IMR-90 (cell line): ENCODE measurements around the gene GPR107. TPM values are rescaled to one million over a fixed set of nuclear protein-coding genes. Genes with fewer than 3 reads are reported as not detected.

Source experiments
- ATAC-seq: fragments of 200-7000 bp; cut with Tn5 transposase; 2 replicates; pipeline ENCODE4 v1.9.1; 2020; ENCODE audit warnings: low read depth, mild to moderate bottlenecking, moderate library complexity
- BruUV-seq: library from RNA; stranded (reverse); fragments of 400-500 nt; replicated peaks from 2 replicates; lab custom pipeline; 2021; lab: Mats Ljungman, UMichigan
- CTCF ChIA-PET: fragments of 300-600 bp; formaldehyde crosslinking; extraction: SDS; loops from one replicate; lab custom pipeline; 2021; ENCODE audit warnings: antibody characterized with exemption; lab: Yijun Ruan, JAX
- POLR2A ChIA-PET: fragments of 300-600 bp; sonication (Branson Sonifier 250); formaldehyde crosslinking; loops from one replicate; lab custom pipeline; 2022; ENCODE audit warnings: antibody characterized with exemption; ENCODE audit not compliant: unreplicated experiment; lab: Charles Lee
- DNase-seq: peaks from one replicate; pipeline ENCODE4 v3.0.0; 2013
- H2AFZ ChIP-seq: replicated peaks from 2 replicates; pipeline ENCODE3; 2013; ENCODE audit warnings: low read length, mild to moderate bottlenecking; ENCODE audit not compliant: poor library complexity
- H2AK5ac ChIP-seq: 2 replicates; pipeline ENCODE4 v1.6.1; 2013; ENCODE audit warnings: low read depth, low read length, inconsistent platforms
- H2AK9ac ChIP-seq: replicated peaks from 2 replicates; pipeline ENCODE3; 2013; ENCODE audit warnings: mild to moderate bottlenecking, low read depth, low read length, moderate library complexity; ENCODE audit not compliant: poor library complexity
- H2BK120ac ChIP-seq: 2 replicates; pipeline ENCODE4 v1.6.1; 2013; ENCODE audit warnings: low read depth, low read length, inconsistent platforms
- H2BK15ac ChIP-seq: 3 replicates; pipeline ENCODE4 v1.6.1; 2013; ENCODE audit warnings: low read depth, low read length, inconsistent platforms
- H2BK20ac ChIP-seq: 2 replicates; pipeline ENCODE4 v1.6.1; 2013; ENCODE audit warnings: low read depth, mild to moderate bottlenecking, inconsistent platforms, low read length, moderate library complexity
- H2BK5ac ChIP-seq: 2 replicates; pipeline ENCODE4 v1.6.1; 2013; ENCODE audit warnings: mild to moderate bottlenecking, low read depth, low read length, inconsistent platforms; ENCODE audit not compliant: poor library complexity, severe bottlenecking
- H3K14ac ChIP-seq: replicated peaks from 2 replicates; pipeline ENCODE4 v1.6.1; 2013; ENCODE audit warnings: low read depth, low read length, inconsistent platforms
- H3K18ac ChIP-seq: 2 replicates; pipeline ENCODE4 v1.6.1; 2013; ENCODE audit warnings: low read depth, low read length, control low read depth
- H3K23ac ChIP-seq: 2 replicates; pipeline ENCODE4 v1.6.1; 2013; ENCODE audit warnings: low read depth, low read length, inconsistent platforms
- H3K27ac ChIP-seq: 2 replicates; pipeline ENCODE4 v1.5.1; 2013; ENCODE audit warnings: mild to moderate bottlenecking, control low read depth, low read length; ENCODE audit not compliant: insufficient read depth
- H3K27me3 ChIP-seq: 2 replicates; pipeline ENCODE4 v1.6.1; 2013; ENCODE audit warnings: low read length; ENCODE audit not compliant: control insufficient read depth, insufficient read depth
- H3K36me3 ChIP-seq: 2 replicates; pipeline ENCODE4 v1.6.1; 2013; ENCODE audit warnings: low read length, mixed read lengths; ENCODE audit not compliant: control insufficient read depth, insufficient read depth
- H3K4ac ChIP-seq: 2 replicates; pipeline ENCODE4 v1.6.1; 2013; ENCODE audit warnings: low read depth, low read length, inconsistent platforms
- H3K4me1 ChIP-seq: 2 replicates; pipeline ENCODE4 v1.6.1; 2013; ENCODE audit warnings: low read length, mixed read lengths; ENCODE audit not compliant: control insufficient read depth, insufficient read depth
- H3K4me2 ChIP-seq: 2 replicates; pipeline ENCODE4 v1.6.1; 2013; ENCODE audit warnings: low read depth, mild to moderate bottlenecking, control low read depth, low read length, moderate library complexity
- H3K4me3 ChIP-seq: 2 replicates; pipeline ENCODE4 v1.5.1; 2013; ENCODE audit warnings: low read depth, mild to moderate bottlenecking, control low read depth, low read length, moderate library complexity; ENCODE audit not compliant: insufficient read depth
- H3K56ac ChIP-seq: 2 replicates; pipeline ENCODE4 v1.6.1; 2013; ENCODE audit warnings: low read length, inconsistent platforms; ENCODE audit not compliant: insufficient read depth; ENCODE audit errors: extremely low read depth
- H3K79me1 ChIP-seq, 2 experiments: 2 replicates each; pipeline ENCODE4 v1.6.1; 2013; ENCODE audit warnings: low read length in 2 of 2, inconsistent platforms in 1 of 2, low read depth in 1 of 2
- H3K9ac ChIP-seq: 2 replicates; pipeline ENCODE4 v1.6.1; 2013; ENCODE audit warnings: low read depth, low read length, control low read depth
- H3K9me1 ChIP-seq: 2 replicates; pipeline ENCODE4 v1.6.1; 2013; ENCODE audit warnings: low read length, inconsistent platforms; ENCODE audit not compliant: insufficient read depth
- H3K9me3 ChIP-seq: 2 replicates; pipeline ENCODE4 v1.6.1; 2013; ENCODE audit warnings: low read length; ENCODE audit not compliant: control insufficient read depth, insufficient read depth
- H4K20me1 ChIP-seq: 2 replicates; pipeline ENCODE4 v1.6.1; 2013; ENCODE audit warnings: low read length, inconsistent platforms; ENCODE audit not compliant: insufficient read depth
- H4K5ac ChIP-seq: 2 replicates; pipeline ENCODE4 v1.6.1; 2013; ENCODE audit warnings: mild to moderate bottlenecking, low read depth, low read length, control low read depth
- H4K8ac ChIP-seq, 2 experiments: 2 replicates each; pipeline ENCODE4 v1.6.1; 2013; ENCODE audit warnings: low read depth in 2 of 2, low read length in 2 of 2, control low read depth in 1 of 2, inconsistent platforms in 1 of 2
- H4K91ac ChIP-seq: 2 replicates; pipeline ENCODE4 v1.6.1; 2013; ENCODE audit warnings: low read depth, low read length, inconsistent platforms; ENCODE audit not compliant: insufficient read depth
- BHLHE40 ChIP-seq: fragments of 150-350 bp; IDR thresholded peaks from 2 replicates; pipeline ENCODE4 v1.6.1; 2016; ENCODE audit warnings: mild to moderate bottlenecking, low read depth, low read length
- CEBPB ChIP-seq: IDR thresholded peaks from 2 replicates; pipeline ENCODE4 v1.6.1; 2012; ENCODE audit warnings: low read depth, low read length, improper control_type of control experiment
- CHD1 ChIP-seq: IDR thresholded peaks from 2 replicates; pipeline ENCODE4 v1.6.1; 2012; ENCODE audit warnings: low read depth, low read length, improper control_type of control experiment
- FOS ChIP-seq: fragments of 150-350 bp; IDR thresholded peaks from 2 replicates; pipeline ENCODE4 v1.6.1; 2016; ENCODE audit warnings: low read depth, low read length
- MAFK ChIP-seq: IDR thresholded peaks from 2 replicates; pipeline ENCODE4 v1.6.1; 2012; ENCODE audit warnings: low read depth, low read length, improper control_type of control experiment
- MAZ ChIP-seq: IDR thresholded peaks from 2 replicates; pipeline ENCODE4 v1.6.1; 2012; ENCODE audit warnings: low read depth, mild to moderate bottlenecking, low read length, improper control_type of control experiment, moderate library complexity, borderline replicate concordance
- MXI1 ChIP-seq: IDR thresholded peaks from 2 replicates; pipeline ENCODE4 v1.6.1; 2012; ENCODE audit warnings: low read depth, mild to moderate bottlenecking, low read length, moderate library complexity, borderline replicate concordance
- NFE2L2 ChIP-seq: fragments of 150-350 bp; IDR thresholded peaks from 2 replicates; pipeline ENCODE4 v1.6.1; 2016; ENCODE audit warnings: low read depth, mild to moderate bottlenecking, low read length
- POLR2A ChIP-seq: IDR thresholded peaks from 2 replicates; pipeline ENCODE4 v1.6.1; 2012; ENCODE audit warnings: mild to moderate bottlenecking, low read depth, low read length
- RAD21 ChIP-seq: IDR thresholded peaks from 2 replicates; pipeline ENCODE4 v1.6.1; 2012; ENCODE audit warnings: low read length, improper control_type of control experiment
- RCOR1 ChIP-seq: IDR thresholded peaks from 2 replicates; pipeline ENCODE4 v1.6.1; 2012; ENCODE audit warnings: mild to moderate bottlenecking, low read length, improper control_type of control experiment; ENCODE audit not compliant: insufficient replicate concordance
- RFX5 ChIP-seq: IDR thresholded peaks from 2 replicates; pipeline ENCODE4 v1.8.0; 2012; ENCODE audit warnings: low read depth, mild to moderate bottlenecking, low read length, moderate library complexity
- SMC3 ChIP-seq: fragments of 150-350 bp; IDR thresholded peaks from 2 replicates; pipeline ENCODE4 v1.6.1; 2016; ENCODE audit warnings: low read depth, mild to moderate bottlenecking, antibody characterized with exemption, low read length, moderate library complexity
- WGBS, 2 experiments: methylation state at CpG; one replicate each; pipeline versions ENCODE4 v1.1.5 to v1.1.7; 2013; ENCODE audit warnings: missing lambda C conversion rate in 2 of 2; ENCODE audit not compliant: insufficient read length in 1 of 2; ENCODE audit errors: extremely low coverage in 2 of 2; 5-methylcytosine and 5-hydroxymethylcytosine counted together
- dilution Hi-C: fragments of 300-500 bp; cut with HindIII; formaldehyde crosslinking; loops from one replicate; pipeline ENCODE4 v1.14.3; 2018; ENCODE audit warnings: low sequenced_read_pairs; ENCODE audit not compliant: unreplicated experiment
- in situ Hi-C: fragments of 300-500 bp; cut with MboI; formaldehyde crosslinking; loops from 3 replicates; pipeline ENCODE4 v1.14.3; 2019; ENCODE audit warnings: low sequenced_read_pairs, inconsistent platforms, mixed read lengths
- intact Hi-C: fragments of 100-400 bp; cut with micrococcal nuclease; formaldehyde crosslinking; loops from 2 replicates; pipeline ENCODE4 v1.10.0; 2022
- polyA plus RNA-seq, 3 experiments: library from polyadenylated mRNA; depleted of rRNA; stranded (reverse); fragments of >200 nt; gene quantifications; 2 replicates each; pipeline ENCODE4 v1.2.3, GENCODE V29; 2012; ENCODE audit warnings: low replicate concordance in 1 of 3
- total RNA-seq: library from RNA; depleted of rRNA; stranded (reverse); fragments of >200 nt; gene quantifications from 2 replicates; pipeline ENCODE4 v1.2.3, GENCODE V29; 2012
- TF ChIP-seq, protein P1 (sequence below): fragments of 150-350 bp; IDR thresholded peaks from 2 replicates; pipeline ENCODE4 v1.6.1; 2016; ENCODE audit warnings: low read depth, mild to moderate bottlenecking, low read length, moderate library complexity, borderline replicate concordance
- TF ChIP-seq, protein P2 (sequence below): conservative IDR thresholded peaks from 2 replicates; pipeline ENCODE4 v1.5.1; 2012; ENCODE audit warnings: mild to moderate bottlenecking, low read depth, low read length, improper control_type of control experiment
- TF ChIP-seq, protein P3 (sequence below): fragments of 150-350 bp; IDR thresholded peaks from 2 replicates; pipeline ENCODE4 v1.6.1; 2017; ENCODE audit warnings: mild to moderate bottlenecking, antibody characterized with exemption, low read length, low read depth

Gene GPR107
- total and polyA plus RNA-seq, 2 of the 4 experiments (the other 2 are of a cell fraction): 16.7 to 21.6 TPM

DNA sequence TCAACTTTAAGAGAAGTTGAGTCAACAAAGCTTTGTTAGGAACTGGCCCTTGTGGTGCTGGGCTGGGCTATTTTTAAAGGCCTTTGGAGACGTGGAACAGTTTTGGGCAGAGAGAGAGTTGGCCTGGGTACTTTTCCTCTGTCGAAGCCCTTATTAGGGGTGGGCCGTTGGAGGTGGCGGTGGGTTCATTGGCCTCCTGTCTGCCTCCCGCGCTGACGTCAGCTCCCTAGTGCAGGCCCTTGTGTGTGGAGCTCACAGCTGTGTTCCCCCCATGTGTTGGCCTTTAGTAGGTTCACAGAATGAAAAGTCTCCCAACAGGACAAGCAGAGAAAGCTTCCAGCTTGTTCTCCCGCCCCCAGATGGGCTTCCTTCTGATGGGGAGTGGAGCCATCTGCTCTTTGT lies 121.2 kb downstream of the GPR107 start:
- no TSS peak for BruUV-seq
- no peak overlapping the region for H4K5ac ChIP-seq
- POLR2A ChIA-PET: interaction anchor here (0.6 kb wide), 1 partner anchor 133 kb away, joined by 4 read pairs; no protein-coding TSS in a partner anchor

More for the DNA sequence above, 121.2 kb downstream of the GPR107 start:
- Histone ChIP-seq H3K14ac (no peak overlapping the region; the same call in 1 of the 2 replicates), H2BK5ac (no peak overlapping the region), H4K8ac (no peak overlapping the region), H2AK5ac (peak overlapping the region; percentile 12; the same call in 1 of the 2 replicates), H2AFZ (no peak overlapping the region), H3K18ac (no peak overlapping the region), H3K56ac (no peak overlapping the region), H2BK120ac (no peak overlapping the region), H2BK15ac (no peak overlapping the region), H3K27ac (no peak overlapping the region), H3K4me3 (no peak overlapping the region), H3K9me3 (no peaks in the 10 kb centered on the region), H4K91ac (no peak overlapping the region), H3K4me2 (no peak overlapping the region), H3K27me3 (no peaks in the 10 kb centered on the region), H4K20me1 (peaks cover 61% of the 10 kb centered on the region), H2AK9ac (peak overlapping the region; percentile 7), H3K9me1 (peaks cover 24% of the 10 kb centered on the region), H3K79me1 (peaks cover 21 to 63% of the 10 kb centered on the region in 2 experiments), H3K36me3 (peaks cover 8% of the 10 kb centered on the region), H3K4me1 (peaks cover 13% of the 10 kb centered on the region), H3K9ac (no peak overlapping the region), H2BK20ac (no peak overlapping the region), H3K23ac (no peak overlapping the region), H3K4ac (no peak overlapping the region)
- no peak for ATAC-seq
- WGBS, 2 experiments: 47% methylated on average over 5 of the region's 8 CpGs; no CpG with 5 or more reads in 1 of the 2 experiments
- in situ Hi-C loops: no loop called here
- DNase-seq: no peak
- TF ChIP-seq NFE2L2 (no peak), RFX5 (no peak), POLR2A (no peak), MAFK (no peak), RAD21 (no peak), CEBPB (no peak), SMC3 (no peak), BHLHE40 (no peak), RCOR1 (no peak), MXI1 (no peak), MAZ (no peak), CHD1 (no peak), FOS (no peak)
- TF ChIP-seq, protein P1, sequence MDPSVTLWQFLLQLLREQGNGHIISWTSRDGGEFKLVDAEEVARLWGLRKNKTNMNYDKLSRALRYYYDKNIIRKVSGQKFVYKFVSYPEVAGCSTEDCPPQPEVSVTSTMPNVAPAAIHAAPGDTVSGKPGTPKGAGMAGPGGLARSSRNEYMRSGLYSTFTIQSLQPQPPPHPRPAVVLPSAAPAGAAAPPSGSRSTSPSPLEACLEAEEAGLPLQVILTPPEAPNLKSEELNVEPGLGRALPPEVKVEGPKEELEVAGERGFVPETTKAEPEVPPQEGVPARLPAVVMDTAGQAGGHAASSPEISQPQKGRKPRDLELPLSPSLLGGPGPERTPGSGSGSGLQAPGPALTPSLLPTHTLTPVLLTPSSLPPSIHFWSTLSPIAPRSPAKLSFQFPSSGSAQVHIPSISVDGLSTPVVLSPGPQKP: no peak
- TF ChIP-seq, protein P2, sequence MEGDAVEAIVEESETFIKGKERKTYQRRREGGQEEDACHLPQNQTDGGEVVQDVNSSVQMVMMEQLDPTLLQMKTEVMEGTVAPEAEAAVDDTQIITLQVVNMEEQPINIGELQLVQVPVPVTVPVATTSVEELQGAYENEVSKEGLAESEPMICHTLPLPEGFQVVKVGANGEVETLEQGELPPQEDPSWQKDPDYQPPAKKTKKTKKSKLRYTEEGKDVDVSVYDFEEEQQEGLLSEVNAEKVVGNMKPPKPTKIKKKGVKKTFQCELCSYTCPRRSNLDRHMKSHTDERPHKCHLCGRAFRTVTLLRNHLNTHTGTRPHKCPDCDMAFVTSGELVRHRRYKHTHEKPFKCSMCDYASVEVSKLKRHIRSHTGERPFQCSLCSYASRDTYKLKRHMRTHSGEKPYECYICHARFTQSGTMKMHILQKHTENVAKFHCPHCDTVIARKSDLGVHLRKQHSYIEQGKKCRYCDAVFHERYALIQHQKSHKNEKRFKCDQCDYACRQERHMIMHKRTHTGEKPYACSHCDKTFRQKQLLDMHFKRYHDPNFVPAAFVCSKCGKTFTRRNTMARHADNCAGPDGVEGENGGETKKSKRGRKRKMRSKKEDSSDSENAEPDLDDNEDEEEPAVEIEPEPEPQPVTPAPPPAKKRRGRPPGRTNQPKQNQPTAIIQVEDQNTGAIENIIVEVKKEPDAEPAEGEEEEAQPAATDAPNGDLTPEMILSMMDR: no peak
- TF ChIP-seq, protein P3, sequence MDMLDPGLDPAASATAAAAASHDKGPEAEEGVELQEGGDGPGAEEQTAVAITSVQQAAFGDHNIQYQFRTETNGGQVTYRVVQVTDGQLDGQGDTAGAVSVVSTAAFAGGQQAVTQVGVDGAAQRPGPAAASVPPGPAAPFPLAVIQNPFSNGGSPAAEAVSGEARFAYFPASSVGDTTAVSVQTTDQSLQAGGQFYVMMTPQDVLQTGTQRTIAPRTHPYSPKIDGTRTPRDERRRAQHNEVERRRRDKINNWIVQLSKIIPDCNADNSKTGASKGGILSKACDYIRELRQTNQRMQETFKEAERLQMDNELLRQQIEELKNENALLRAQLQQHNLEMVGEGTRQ: no peak
- CTCF ChIA-PET: interaction anchor here (0.6 kb wide), 1 partner anchor 104 kb away, joined by 4 read pairs; no protein-coding TSS in a partner anchor
- intact Hi-C loops: no loop called here
- dilution Hi-C loops: no loop called here
